IMR-90 (cell line): ENCODE data around the gene KCTD5. TPM values are rescaled to one million over a fixed set of nuclear protein-coding genes. Genes with fewer than 3 reads are reported as not detected.

Experiments
- ATAC-seq: fragments of 200-7000 bp; cut with Tn5 transposase; 2 replicates; pipeline ENCODE4 v1.9.1; 2020; ENCODE audit warnings: low read depth, mild to moderate bottlenecking, moderate library complexity
- BruUV-seq: library from RNA; stranded (reverse); fragments of 400-500 nt; replicated peaks from 2 replicates; lab custom pipeline; 2021; lab: Mats Ljungman, UMichigan
- CTCF ChIA-PET: fragments of 300-600 bp; formaldehyde crosslinking; extraction: SDS; loops from one replicate; lab custom pipeline; 2021; ENCODE audit warnings: antibody characterized with exemption; lab: Yijun Ruan, JAX
- POLR2A ChIA-PET: fragments of 300-600 bp; sonication (Branson Sonifier 250); formaldehyde crosslinking; loops from one replicate; lab custom pipeline; 2022; ENCODE audit warnings: antibody characterized with exemption; ENCODE audit not compliant: unreplicated experiment; lab: Charles Lee
- DNase-seq: peaks from one replicate; pipeline ENCODE4 v3.0.0; 2013
- H2AFZ ChIP-seq: replicated peaks from 2 replicates; pipeline ENCODE3; 2013; ENCODE audit warnings: low read length, mild to moderate bottlenecking; ENCODE audit not compliant: poor library complexity
- H2AK5ac ChIP-seq: 2 replicates; pipeline ENCODE4 v1.6.1; 2013; ENCODE audit warnings: low read depth, low read length, inconsistent platforms
- H2AK9ac ChIP-seq: replicated peaks from 2 replicates; pipeline ENCODE3; 2013; ENCODE audit warnings: mild to moderate bottlenecking, low read depth, low read length, moderate library complexity; ENCODE audit not compliant: poor library complexity
- H2BK120ac ChIP-seq: 2 replicates; pipeline ENCODE4 v1.6.1; 2013; ENCODE audit warnings: low read depth, low read length, inconsistent platforms
- H2BK15ac ChIP-seq: 3 replicates; pipeline ENCODE4 v1.6.1; 2013; ENCODE audit warnings: low read depth, low read length, inconsistent platforms
- H2BK20ac ChIP-seq: 2 replicates; pipeline ENCODE4 v1.6.1; 2013; ENCODE audit warnings: low read depth, mild to moderate bottlenecking, inconsistent platforms, low read length, moderate library complexity
- H2BK5ac ChIP-seq: 2 replicates; pipeline ENCODE4 v1.6.1; 2013; ENCODE audit warnings: mild to moderate bottlenecking, low read depth, low read length, inconsistent platforms; ENCODE audit not compliant: poor library complexity, severe bottlenecking
- H3K14ac ChIP-seq: replicated peaks from 2 replicates; pipeline ENCODE4 v1.6.1; 2013; ENCODE audit warnings: low read depth, low read length, inconsistent platforms
- H3K18ac ChIP-seq: 2 replicates; pipeline ENCODE4 v1.6.1; 2013; ENCODE audit warnings: low read depth, low read length, control low read depth
- H3K23ac ChIP-seq: 2 replicates; pipeline ENCODE4 v1.6.1; 2013; ENCODE audit warnings: low read depth, low read length, inconsistent platforms
- H3K27ac ChIP-seq: 2 replicates; pipeline ENCODE4 v1.5.1; 2013; ENCODE audit warnings: mild to moderate bottlenecking, control low read depth, low read length; ENCODE audit not compliant: insufficient read depth
- H3K27me3 ChIP-seq: 2 replicates; pipeline ENCODE4 v1.6.1; 2013; ENCODE audit warnings: low read length; ENCODE audit not compliant: control insufficient read depth, insufficient read depth
- H3K36me3 ChIP-seq: 2 replicates; pipeline ENCODE4 v1.6.1; 2013; ENCODE audit warnings: low read length, mixed read lengths; ENCODE audit not compliant: control insufficient read depth, insufficient read depth
- H3K4ac ChIP-seq: 2 replicates; pipeline ENCODE4 v1.6.1; 2013; ENCODE audit warnings: low read depth, low read length, inconsistent platforms
- H3K4me1 ChIP-seq: 2 replicates; pipeline ENCODE4 v1.6.1; 2013; ENCODE audit warnings: low read length, mixed read lengths; ENCODE audit not compliant: control insufficient read depth, insufficient read depth
- H3K4me2 ChIP-seq: 2 replicates; pipeline ENCODE4 v1.6.1; 2013; ENCODE audit warnings: low read depth, mild to moderate bottlenecking, control low read depth, low read length, moderate library complexity
- H3K4me3 ChIP-seq: 2 replicates; pipeline ENCODE4 v1.5.1; 2013; ENCODE audit warnings: low read depth, mild to moderate bottlenecking, control low read depth, low read length, moderate library complexity; ENCODE audit not compliant: insufficient read depth
- H3K56ac ChIP-seq: 2 replicates; pipeline ENCODE4 v1.6.1; 2013; ENCODE audit warnings: low read length, inconsistent platforms; ENCODE audit not compliant: insufficient read depth; ENCODE audit errors: extremely low read depth
- H3K79me1 ChIP-seq, 2 experiments: 2 replicates each; pipeline ENCODE4 v1.6.1; 2013; ENCODE audit warnings: low read length in 2 of 2, inconsistent platforms in 1 of 2, low read depth in 1 of 2
- H3K9ac ChIP-seq: 2 replicates; pipeline ENCODE4 v1.6.1; 2013; ENCODE audit warnings: low read depth, low read length, control low read depth
- H3K9me1 ChIP-seq: 2 replicates; pipeline ENCODE4 v1.6.1; 2013; ENCODE audit warnings: low read length, inconsistent platforms; ENCODE audit not compliant: insufficient read depth
- H3K9me3 ChIP-seq: 2 replicates; pipeline ENCODE4 v1.6.1; 2013; ENCODE audit warnings: low read length; ENCODE audit not compliant: control insufficient read depth, insufficient read depth
- H4K20me1 ChIP-seq: 2 replicates; pipeline ENCODE4 v1.6.1; 2013; ENCODE audit warnings: low read length, inconsistent platforms; ENCODE audit not compliant: insufficient read depth
- H4K5ac ChIP-seq: 2 replicates; pipeline ENCODE4 v1.6.1; 2013; ENCODE audit warnings: mild to moderate bottlenecking, low read depth, low read length, control low read depth
- H4K8ac ChIP-seq, 2 experiments: 2 replicates each; pipeline ENCODE4 v1.6.1; 2013; ENCODE audit warnings: low read depth in 2 of 2, low read length in 2 of 2, control low read depth in 1 of 2, inconsistent platforms in 1 of 2
- H4K91ac ChIP-seq: 2 replicates; pipeline ENCODE4 v1.6.1; 2013; ENCODE audit warnings: low read depth, low read length, inconsistent platforms; ENCODE audit not compliant: insufficient read depth
- FOS ChIP-seq: fragments of 150-350 bp; IDR thresholded peaks from 2 replicates; pipeline ENCODE4 v1.6.1; 2016; ENCODE audit warnings: low read depth, low read length
- MAFK ChIP-seq: IDR thresholded peaks from 2 replicates; pipeline ENCODE4 v1.6.1; 2012; ENCODE audit warnings: low read depth, low read length, improper control_type of control experiment
- MAZ ChIP-seq: IDR thresholded peaks from 2 replicates; pipeline ENCODE4 v1.6.1; 2012; ENCODE audit warnings: low read depth, mild to moderate bottlenecking, low read length, improper control_type of control experiment, moderate library complexity, borderline replicate concordance
- MXI1 ChIP-seq: IDR thresholded peaks from 2 replicates; pipeline ENCODE4 v1.6.1; 2012; ENCODE audit warnings: low read depth, mild to moderate bottlenecking, low read length, moderate library complexity, borderline replicate concordance
- NFE2L2 ChIP-seq: fragments of 150-350 bp; IDR thresholded peaks from 2 replicates; pipeline ENCODE4 v1.6.1; 2016; ENCODE audit warnings: low read depth, mild to moderate bottlenecking, low read length
- SMC3 ChIP-seq: fragments of 150-350 bp; IDR thresholded peaks from 2 replicates; pipeline ENCODE4 v1.6.1; 2016; ENCODE audit warnings: low read depth, mild to moderate bottlenecking, antibody characterized with exemption, low read length, moderate library complexity
- WGBS, 2 experiments: methylation state at CpG; one replicate each; pipeline versions ENCODE4 v1.1.5 to v1.1.7; 2013; ENCODE audit warnings: missing lambda C conversion rate in 2 of 2; ENCODE audit not compliant: insufficient read length in 1 of 2; ENCODE audit errors: extremely low coverage in 2 of 2; 5-methylcytosine and 5-hydroxymethylcytosine counted together
- dilution Hi-C: fragments of 300-500 bp; cut with HindIII; formaldehyde crosslinking; loops from one replicate; pipeline ENCODE4 v1.14.3; 2018; ENCODE audit warnings: low sequenced_read_pairs; ENCODE audit not compliant: unreplicated experiment
- in situ Hi-C: fragments of 300-500 bp; cut with MboI; formaldehyde crosslinking; loops from 3 replicates; pipeline ENCODE4 v1.14.3; 2019; ENCODE audit warnings: low sequenced_read_pairs, inconsistent platforms, mixed read lengths
- intact Hi-C: fragments of 100-400 bp; cut with micrococcal nuclease; formaldehyde crosslinking; loops from 2 replicates; pipeline ENCODE4 v1.10.0; 2022
- polyA plus RNA-seq, 3 experiments: library from polyadenylated mRNA; depleted of rRNA; stranded (reverse); fragments of >200 nt; gene quantifications; 2 replicates each; pipeline ENCODE4 v1.2.3, GENCODE V29; 2012; ENCODE audit warnings: low replicate concordance in 1 of 3
- total RNA-seq: library from RNA; depleted of rRNA; stranded (reverse); fragments of >200 nt; gene quantifications from 2 replicates; pipeline ENCODE4 v1.2.3, GENCODE V29; 2012

The KCTD5 gene
- total and polyA plus RNA-seq, 2 of the 4 experiments (the other 2 are of a cell fraction), result 17.2 to 56.2 TPM

- Histone ChIP-seq H4K8ac (no peak overlapping the region), H4K91ac (no peak overlapping the region), H3K4ac (no peak overlapping the region), H2BK15ac (no peak overlapping the region), H4K5ac (no peak overlapping the region), H3K9me3 (no peaks in the 10 kb centered on the region), H3K14ac (no peak overlapping the region), H2BK120ac (no peak overlapping the region), H3K4me3 (no peak overlapping the region), H3K4me1 (no peaks in the 10 kb centered on the region), H2BK5ac (no peak overlapping the region), H3K27me3 (no peaks in the 10 kb centered on the region; the same call in 1 of the 2 replicates), H2AFZ (no peak overlapping the region), H3K9ac (no peak overlapping the region), H3K23ac (no peak overlapping the region), H3K56ac (no peak overlapping the region), H3K4me2 (no peak overlapping the region), H3K9me1 (no peaks in the 10 kb centered on the region), H4K20me1 (no peaks in the 10 kb centered on the region), H2AK9ac (no peak overlapping the region), H2AK5ac (no peak overlapping the region), H2BK20ac (no peak overlapping the region), H3K27ac (no peak overlapping the region), H3K18ac (no peak overlapping the region), H3K36me3 (no peaks in the 10 kb centered on the region), H3K79me1 (no peaks in the 10 kb centered on the region)
- no TSS peak for BruUV-seq
- ATAC-seq (no peak), DNase-seq (no peak)
- POLR2A ChIA-PET, result no interaction called here
- intact Hi-C loops (no loop called here), dilution Hi-C loops (no loop called here), in situ Hi-C loops (no loop called here)
- TF ChIP-seq FOS, result no peak
- TF ChIP-seq MXI1, result no peak
- no peak for TF ChIP-seq MAZ
- no peak for TF ChIP-seq MAFK
- no peak for TF ChIP-seq SMC3
- no peak for TF ChIP-seq NFE2L2
- WGBS, 2 experiments, result 73% methylated on average over 9 of the region's 15 CpGs; no CpG with 5 or more reads in 1 of the 2 experiments
- CTCF ChIA-PET, result no interaction called here
Measured at GRCh38 chr16:2745116-2745890, 63.0 kb downstream of the KCTD5 start.
